Retinal pigment epithelial cell (primary cell): ENCODE data around the gene KLF12.

Source experiments
- DNase-seq: peaks from one replicate; pipeline ENCODE4 v3.0.0-alpha.2; 2010; ENCODE audit warnings: low read depth
- H3K4me3 ChIP-seq: 2 replicates; pipeline ENCODE4 v1.5.1; 2011; ENCODE audit warnings: mild to moderate bottlenecking, low read length, control low read depth, moderate library complexity
- TF ChIP-seq, protein P1 (sequence below): conservative IDR thresholded peaks from 2 replicates; pipeline ENCODE4 v1.5.1; 2011; ENCODE audit warnings: low read depth, low read length, control low read depth, inconsistent platforms

Gene KLF12

DNA sequence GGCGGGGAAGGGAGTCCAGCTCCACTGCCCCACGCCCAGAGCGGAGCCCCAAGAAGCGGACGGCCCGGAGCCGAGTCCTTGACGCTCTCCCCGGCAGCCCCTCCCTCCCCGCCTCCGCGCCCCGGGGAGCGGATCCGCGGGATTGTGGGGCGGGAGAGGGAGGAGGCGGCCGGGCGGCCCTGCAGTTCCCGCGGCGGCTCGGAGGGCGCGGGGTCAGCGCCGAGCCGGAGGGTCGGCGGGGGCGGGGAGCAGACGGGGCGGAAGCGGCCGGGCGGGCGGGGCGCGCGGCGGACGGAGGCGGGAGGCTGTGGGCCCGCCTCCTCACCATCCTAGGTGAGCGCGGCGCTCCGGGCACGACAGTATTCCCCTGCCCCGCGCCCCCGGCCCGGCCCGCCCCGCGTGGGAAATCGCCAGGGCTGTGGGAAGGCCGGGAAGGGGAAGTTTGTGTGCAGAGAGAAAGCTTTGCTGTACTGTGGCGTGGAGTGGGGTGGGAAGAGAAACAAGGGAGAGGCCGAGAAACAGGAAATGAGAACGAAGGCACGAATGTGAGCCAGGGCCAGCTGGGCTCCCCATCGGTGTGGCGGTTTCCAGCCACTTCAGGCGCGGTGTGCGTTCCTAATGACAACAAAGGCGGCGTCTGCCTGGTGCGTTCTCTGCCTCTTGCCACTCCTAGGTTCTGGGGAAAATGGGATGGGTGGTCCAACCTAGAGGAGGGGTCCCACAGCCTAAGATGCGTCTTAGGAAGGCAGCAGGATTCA lies 1.3 kb upstream of the KLF12 start:
- no peak for DNase-seq
- TF ChIP-seq, protein P1, sequence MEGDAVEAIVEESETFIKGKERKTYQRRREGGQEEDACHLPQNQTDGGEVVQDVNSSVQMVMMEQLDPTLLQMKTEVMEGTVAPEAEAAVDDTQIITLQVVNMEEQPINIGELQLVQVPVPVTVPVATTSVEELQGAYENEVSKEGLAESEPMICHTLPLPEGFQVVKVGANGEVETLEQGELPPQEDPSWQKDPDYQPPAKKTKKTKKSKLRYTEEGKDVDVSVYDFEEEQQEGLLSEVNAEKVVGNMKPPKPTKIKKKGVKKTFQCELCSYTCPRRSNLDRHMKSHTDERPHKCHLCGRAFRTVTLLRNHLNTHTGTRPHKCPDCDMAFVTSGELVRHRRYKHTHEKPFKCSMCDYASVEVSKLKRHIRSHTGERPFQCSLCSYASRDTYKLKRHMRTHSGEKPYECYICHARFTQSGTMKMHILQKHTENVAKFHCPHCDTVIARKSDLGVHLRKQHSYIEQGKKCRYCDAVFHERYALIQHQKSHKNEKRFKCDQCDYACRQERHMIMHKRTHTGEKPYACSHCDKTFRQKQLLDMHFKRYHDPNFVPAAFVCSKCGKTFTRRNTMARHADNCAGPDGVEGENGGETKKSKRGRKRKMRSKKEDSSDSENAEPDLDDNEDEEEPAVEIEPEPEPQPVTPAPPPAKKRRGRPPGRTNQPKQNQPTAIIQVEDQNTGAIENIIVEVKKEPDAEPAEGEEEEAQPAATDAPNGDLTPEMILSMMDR = no peak
- H3K4me3 ChIP-seq = peak overlapping the region; percentile 81

DNA sequence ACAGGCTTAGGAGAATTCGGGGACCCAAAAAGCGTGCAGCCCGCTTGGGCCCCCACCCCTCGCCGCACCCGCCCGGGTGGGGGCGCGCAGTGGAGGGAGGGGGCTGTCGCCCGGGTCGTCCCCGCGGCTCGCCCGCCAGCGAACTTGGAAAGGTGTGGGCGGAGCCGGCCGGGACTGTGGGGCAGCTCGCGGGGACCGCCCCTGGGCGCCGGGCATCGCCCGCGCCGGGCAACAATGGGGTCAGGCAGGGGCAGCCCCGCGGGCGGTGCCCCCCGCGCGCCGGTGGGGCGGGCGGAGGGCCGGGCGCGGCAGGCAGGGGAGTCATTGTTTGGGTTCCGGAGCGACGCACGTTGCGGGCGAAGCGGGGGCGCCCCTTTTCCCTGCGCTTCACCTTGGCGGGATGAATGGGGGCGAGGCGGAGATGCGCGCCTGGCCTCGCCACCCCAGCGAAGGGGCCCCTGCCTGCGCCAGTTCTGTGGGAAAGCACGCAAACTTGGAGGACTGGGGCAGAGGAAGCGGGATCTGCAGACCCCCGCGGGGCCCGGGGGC lies 647 bp upstream of the KLF12 start:
- no peak for DNase-seq
- peak overlapping the region; percentile 81 for H3K4me3 ChIP-seq
- TF ChIP-seq, protein P1 = no peak

DNA sequence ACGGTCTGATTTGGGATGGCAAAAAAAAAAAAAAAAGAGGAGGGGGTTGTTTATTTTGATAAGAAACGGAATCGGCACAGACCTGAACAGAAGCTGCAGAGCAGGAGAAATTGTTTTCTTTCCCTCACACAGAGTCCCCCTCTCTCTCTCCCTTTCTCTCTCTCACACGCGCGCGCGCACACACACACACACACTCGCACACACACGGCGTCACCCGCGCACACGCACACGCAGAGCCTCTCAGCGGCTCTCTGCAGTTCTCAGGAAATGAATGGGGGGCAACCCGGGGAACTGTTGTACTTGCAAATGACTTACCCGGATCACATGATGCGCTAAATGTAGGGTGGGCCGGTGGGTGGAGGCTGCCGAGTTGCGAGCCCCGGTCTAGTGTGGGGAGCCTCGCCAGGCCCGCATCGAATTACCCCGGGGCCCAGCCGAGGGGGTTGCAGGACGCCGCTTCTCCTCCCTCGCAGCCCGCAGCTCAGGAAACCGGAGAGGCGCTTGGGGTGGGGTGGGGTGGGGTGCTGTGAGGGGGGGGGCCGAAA lies 475 bp downstream of the KLF12 start:
- peak; percentile 77 for DNase-seq
- TF ChIP-seq, protein P1 = no peak
- peak overlapping the region; percentile 81 for H3K4me3 ChIP-seq

DNA sequence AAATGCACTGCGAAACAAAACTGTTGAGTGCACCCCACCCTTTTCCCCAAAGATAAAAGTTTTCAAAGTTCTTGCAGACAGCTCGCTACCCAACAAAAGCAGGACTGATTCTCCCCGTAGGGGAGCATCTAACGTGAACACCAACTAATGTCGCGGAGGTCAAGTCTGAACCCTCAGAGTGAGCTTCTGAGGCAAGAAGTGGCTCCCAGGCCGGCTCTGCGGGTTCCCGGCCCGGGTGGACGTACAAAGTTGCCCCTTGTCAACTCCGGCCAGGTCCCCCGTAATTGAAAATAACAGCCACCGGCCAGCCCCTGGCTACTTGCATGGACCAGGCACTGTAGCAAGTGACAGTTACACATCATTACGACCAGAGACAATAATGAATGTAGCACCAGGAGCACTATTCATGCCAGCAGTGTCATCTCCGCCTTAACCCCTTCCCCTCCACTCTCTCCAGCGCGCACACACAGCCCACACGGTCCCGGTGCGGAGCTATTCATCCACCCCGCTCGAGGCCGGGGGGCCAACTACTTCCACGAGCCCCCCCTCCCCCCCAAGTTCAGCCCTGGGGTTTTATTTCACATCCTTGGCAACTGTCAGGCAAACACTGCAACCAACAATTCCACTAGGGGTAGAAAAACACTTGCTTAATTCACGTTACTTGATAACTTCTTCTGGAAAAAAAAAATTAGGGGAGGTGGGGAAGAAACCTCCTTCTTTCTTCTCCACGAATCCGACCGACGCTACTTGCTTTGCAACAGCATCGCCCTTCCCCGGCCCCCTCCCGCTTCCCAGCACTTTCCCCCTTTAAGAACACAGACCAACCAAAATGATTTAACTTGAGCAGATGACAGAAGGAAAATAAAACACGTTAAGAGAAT lies 1.2 kb downstream of the KLF12 start:
- DNase-seq = no peak
- peak overlapping the region; percentile 81 for H3K4me3 ChIP-seq
- TF ChIP-seq, protein P1 = no peak

DNA sequence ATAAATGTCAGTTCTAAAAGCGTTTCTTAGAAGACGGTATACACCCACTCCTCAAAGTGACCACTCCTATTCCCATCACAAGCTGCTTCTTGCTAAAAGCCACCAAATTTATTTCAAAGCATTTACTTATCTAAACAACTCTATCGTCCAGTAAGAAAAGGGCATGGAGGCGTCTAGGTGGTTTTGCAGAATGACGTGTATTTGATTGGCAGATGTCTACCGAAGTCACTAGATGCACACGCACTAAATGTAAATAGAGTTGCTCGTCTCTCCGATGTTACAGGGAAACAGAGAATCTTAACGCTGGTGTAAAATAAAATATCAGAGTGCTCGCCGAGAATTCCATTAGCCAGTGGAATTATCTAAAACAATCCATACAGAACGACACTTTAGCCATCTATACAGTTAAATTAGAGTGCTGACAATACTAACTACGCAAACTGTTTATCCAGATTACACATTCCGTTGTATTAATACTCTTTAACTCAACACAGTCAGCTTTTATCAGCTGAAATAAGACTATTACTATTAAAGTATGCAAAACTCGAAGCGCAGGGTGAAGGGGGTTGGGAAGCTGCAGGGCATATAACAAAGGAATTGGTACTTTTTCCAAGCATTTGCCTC lies 1.9 kb downstream of the KLF12 start:
- TF ChIP-seq, protein P1 = no peak
- peak overlapping the region; percentile 81 for H3K4me3 ChIP-seq
- no peak for DNase-seq

DNA sequence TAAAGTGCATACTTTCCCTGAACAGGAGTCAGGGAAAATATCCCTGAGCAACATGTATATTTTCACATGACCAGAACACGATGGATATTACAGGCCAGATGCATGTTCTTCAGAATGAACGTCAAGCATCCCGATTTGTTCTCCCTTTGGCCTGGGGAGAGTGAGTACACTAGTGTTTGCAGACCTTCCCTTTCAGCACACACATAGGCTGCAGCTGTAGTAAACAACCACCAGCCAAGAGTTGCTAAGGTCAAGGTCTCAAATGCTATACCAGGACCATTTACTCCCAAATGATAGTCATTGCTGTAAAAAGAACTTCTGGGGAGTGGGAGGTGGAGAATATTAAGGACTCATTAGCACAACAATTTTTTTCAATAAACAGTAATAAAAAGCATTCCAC lies 3.0 kb downstream of the KLF12 start:
- TF ChIP-seq, protein P1 = no peak
- DNase-seq = no peak
- no peak overlapping the region for H3K4me3 ChIP-seq
